ENCODE measurements around the gene ANKRD13A. TPM values are rescaled to one million over a fixed set of nuclear protein-coding genes. Genes with fewer than 3 reads are reported as not detected.

The ANKRD13A gene
- total and polyA plus RNA-seq, 2 of the 8 experiments (the other 6 are each of a cell fraction or from before 2014, with no cell fraction given) = 16.8 to 21.4 TPM

DNA sequence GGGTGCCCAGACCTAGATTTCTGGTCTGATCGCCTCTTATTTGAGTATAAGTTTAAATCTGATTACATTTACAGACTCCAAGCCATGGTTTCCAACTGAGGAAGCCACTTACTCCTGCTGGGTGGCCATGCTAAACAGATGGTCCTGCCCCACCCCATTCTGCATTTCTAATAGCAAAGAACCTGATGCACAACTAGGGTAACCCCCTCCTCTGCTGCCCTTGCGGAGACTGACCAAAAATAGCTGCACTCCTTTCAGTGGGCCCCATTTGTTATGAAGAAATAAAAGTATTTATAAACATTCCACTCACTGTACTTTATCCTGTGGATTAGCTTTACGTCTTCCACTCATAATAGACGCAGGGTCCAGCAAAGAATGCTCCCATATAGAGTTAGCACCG is 9.8 kb upstream of the ANKRD13A start:
- ChIA-PET POLR2A (ENCODE audit: partially characterized antibody) (no interaction called here), CTCF (ENCODE audit: partially characterized antibody) (no interaction called here)
- TF ChIP-seq SIN3A (conservative IDR thresholded peaks at IDR 0.05 in 1 of 2, IDR thresholded peaks at IDR 0.05 in 1 of 2; ENCODE audit: low read depth in 1 of 2, low read length in 2 of 2) = no peak
- TF ChIP-seq JUN (IDR thresholded peaks at IDR 0.05; ENCODE audit: low read depth, low read length) = no peak
- no peak for TF ChIP-seq ATF2 (IDR thresholded peaks at IDR 0.05; ENCODE audit: low read length)
- no peak for TF ChIP-seq EZH2 (IDR thresholded peaks at IDR 0.05; ENCODE audit: low read depth, low read length, severe bottlenecking)
- no peak for TF ChIP-seq CTBP2 (IDR thresholded peaks at IDR 0.05; ENCODE audit: borderline replicate concordance, insufficient read depth, insufficient read length, low read length)
- no peak for TF ChIP-seq CHD1 (IDR thresholded peaks at IDR 0.05; ENCODE audit: low read depth, low read length)
- TF ChIP-seq, protein P1, sequence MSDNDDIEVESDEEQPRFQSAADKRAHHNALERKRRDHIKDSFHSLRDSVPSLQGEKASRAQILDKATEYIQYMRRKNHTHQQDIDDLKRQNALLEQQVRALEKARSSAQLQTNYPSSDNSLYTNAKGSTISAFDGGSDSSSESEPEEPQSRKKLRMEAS (IDR thresholded peaks at IDR 0.05) = no peak
- no peak for TF ChIP-seq BCL11A (IDR thresholded peaks at IDR 0.05; ENCODE audit: low read depth in 2 of 2, low read length in 2 of 2)
- TF ChIP-seq CBX5 (IDR thresholded peaks at IDR 0.05; ENCODE audit: low read depth, low read length) = no peak
- no peak for TF ChIP-seq JUND (IDR thresholded peaks at IDR 0.05; ENCODE audit: low read length)
- H3K18ac ChIP-seq (ENCODE audit: extremely low read depth, low read length) = no peak overlapping the region
- no peak overlapping the region for H4K8ac ChIP-seq (ENCODE audit: extremely low read depth, insufficient read depth, low read length)
- H2BK120ac ChIP-seq (replicated peaks; ENCODE audit: low read depth, low read length) = no peak overlapping the region
- no peak overlapping the region for H2BK12ac ChIP-seq (ENCODE audit: low read depth, low read length)
- peaks cover 0 to 1% of the 10 kb centered on the region in 2 experiments for H4K20me1 ChIP-seq (replicated peaks in 1 of 2; ENCODE audit: control insufficient read depth in 1 of 2, insufficient read depth in 2 of 2, low read length in 2 of 2)
- no peak overlapping the region for H2AK5ac ChIP-seq (ENCODE audit: low read depth, low read length)
- no peak overlapping the region for H4K91ac ChIP-seq (replicated peaks; ENCODE audit: insufficient read length, low read length)
- no peak overlapping the region for H2BK5ac ChIP-seq (ENCODE audit: low read depth, low read length)
- H3K79me2 ChIP-seq (ENCODE audit: control insufficient read depth in 1 of 2, insufficient read depth in 2 of 2, low read length in 2 of 2) = peaks cover 0 to 6% of the 10 kb centered on the region in 2 experiments; a peak in 2 of 4 replicates
- H3K9me3 ChIP-seq (ENCODE audit: insufficient read depth in 2 of 2, low read depth in 1 of 2, low read length in 1 of 2) = no peaks in the 10 kb centered on the region
- no peaks in the 10 kb centered on the region for H3K23me2 ChIP-seq (ENCODE audit: low read depth, low read length)
- H3K79me1 ChIP-seq (ENCODE audit: low read depth, low read length) = no peaks in the 10 kb centered on the region; the same call in 1 of the 2 replicates
- no peak overlapping the region for H3K4me3 ChIP-seq (ENCODE audit: extremely low read depth in 1 of 4, insufficient read depth in 2 of 4, low read depth in 3 of 4, low read length in 4 of 4)
- peaks cover 2 to 12% (median 5%) of the 10 kb centered on the region in 4 experiments; a peak in 3 of 8 replicates for H3K36me3 ChIP-seq (ENCODE audit: control insufficient read depth in 2 of 4, insufficient read depth in 4 of 4, low read length in 3 of 4)
- no peak overlapping the region for H2BK20ac ChIP-seq (ENCODE audit: low read length)
- no peak overlapping the region for H3K23ac ChIP-seq (ENCODE audit: insufficient read length)
- no peak overlapping the region for H2BK15ac ChIP-seq (ENCODE audit: low read length)
- no peak overlapping the region for H3K14ac ChIP-seq (ENCODE audit: insufficient read length)
- no peak overlapping the region for H3K9ac ChIP-seq (replicated peaks in 1 of 4; ENCODE audit: extremely low read depth in 1 of 4, low read depth in 3 of 4, low read length in 3 of 4)
- no peak overlapping the region for H2AFZ ChIP-seq (ENCODE audit: low read length)
- no peak overlapping the region for H3K4me2 ChIP-seq (ENCODE audit: insufficient read depth in 1 of 2, low read depth in 2 of 2, low read length in 2 of 2)
- H3K56ac ChIP-seq (replicated peaks; ENCODE audit: insufficient read length, low read depth, low read length) = no peak overlapping the region
- H4K5ac ChIP-seq (ENCODE audit: insufficient read length, low read depth, low read length) = no peak overlapping the region
- no peaks in the 10 kb centered on the region for H3K27me3 ChIP-seq (replicated peaks in 1 of 4; ENCODE audit: control insufficient read depth in 3 of 4, extremely low read depth in 1 of 4, insufficient read depth in 3 of 4, low read length in 3 of 4)
- no peak overlapping the region for H3K4ac ChIP-seq (replicated peaks; ENCODE audit: insufficient read length, low read depth, low read length)
- H3K4me1 ChIP-seq (replicated peaks in 1 of 4; ENCODE audit: control insufficient read depth in 3 of 4, insufficient read depth in 4 of 4, low read length in 3 of 4) = no peaks in the 10 kb centered on the region
- H3K27ac ChIP-seq (ENCODE audit: low read depth, low read length) = no peak overlapping the region
- DNase-seq (ENCODE audit: low read depth in 1 of 2, low spot score in 2 of 2) = no peak
- WGBS, 2 experiments (ENCODE audit: extremely low coverage in 1 of 2, insufficient coverage in 1 of 2, insufficient read length in 1 of 2, insufficient replicate concordance in 2 of 2, low coverage in 1 of 2, low lambda C conversion rate in 2 of 2, missing lambda C conversion rate in 1 of 2) = 88% methylated on average over 5 of the region's 5 CpGs; no CpG with 5 or more reads in 1 of the 2 experiments
- no peak for FAIRE-seq

Measured in H1 (cell line).